Esophagus squamous epithelium (tissue), 5 donors: Measurements from ENCODE around the gene LEFTY1. TPM values are rescaled to one million over a fixed set of nuclear protein-coding genes. Genes with fewer than 3 reads are reported as not detected.

ENCODE experiments used
- DNase-seq: peaks from one replicate; lab custom pipeline; 2025; lab: John Stamatoyannopoulos, UW
- H3K27ac ChIP-seq, 4 donors: fragments of 200-600 bp; sonication (generic); one replicate each; pipeline ENCODE4 v1.5.1; 2016 to 2019; ENCODE audit warnings: mild to moderate bottlenecking in 1 of 4
- H3K27me3 ChIP-seq, 4 donors: fragments of 200-600 bp; sonication (generic); 1 replicate in 3 of 4; 2 replicates in 1 of 4; pipeline versions ENCODE4 v1.5.1 to v1.6.0; 2017 to 2021; ENCODE audit warnings: antibody characterized with exemption in 1 of 4
- H3K36me3 ChIP-seq, 3 donors: fragments of 200-600 bp; sonication (generic); one replicate each; pipeline ENCODE4 v1.5.1; 2016 to 2019
- H3K4me1 ChIP-seq, 3 donors: fragments of 200-600 bp; sonication (generic); one replicate each; pipeline ENCODE4 v1.5.1; 2017 to 2019
- H3K4me3 ChIP-seq, 4 donors: fragments of 200-600 bp; sonication (generic); 1 replicate in 3 of 4; 2 replicates in 1 of 4; pipeline ENCODE4 v1.5.1; 2016 to 2019; ENCODE audit warnings: mild to moderate bottlenecking in 2 of 4, moderate library complexity in 1 of 4
- H3K9me3 ChIP-seq, 3 donors: fragments of 200-600 bp; sonication (generic); one replicate each; pipeline ENCODE4 v1.5.1; 2016 to 2019
- CTCF ChIP-seq, 6 experiments: fragments of 450-650 bp in 4 of 6; fragments of 200-600 bp in 2 of 6; sonication (generic) in 2 of 6; IDR thresholded peaks; one replicate each; pipeline ENCODE4 v1.5.1; 2016 to 2019; ENCODE audit warnings: antibody characterized with exemption in 6 of 6, mild to moderate bottlenecking in 4 of 6, moderate library complexity in 4 of 6
- POLR2A ChIP-seq, 4 donors: fragments of 450-650 bp; IDR thresholded peaks; one replicate each; pipeline ENCODE4 v1.6.1; 2017; ENCODE audit warnings: antibody characterized with exemption in 4 of 4, mild to moderate bottlenecking in 4 of 4, moderate library complexity in 3 of 4
- WGBS, 2 donors: methylation state at CpG; one replicate each; pipeline ENCODE4 v1.1.5; 2018; 5-methylcytosine and 5-hydroxymethylcytosine counted together
- intact Hi-C: fragments of 100-400 bp; cut with DNase I; formaldehyde crosslinking; loops from one replicate; pipeline ENCODE4 v1.15.0; 2022
- total RNA-seq, 4 donors: library from RNA; depleted of rRNA; stranded (reverse); fragments of >200 nt; gene quantifications; one replicate each; pipeline ENCODE4 v1.1.0, GENCODE V29; 2016
- donor health status: DM: yes; HTN: yes; CAD: no.

Gene LEFTY1
- total RNA-seq, 4 donors from 2014 or later, result not detected

DNA sequence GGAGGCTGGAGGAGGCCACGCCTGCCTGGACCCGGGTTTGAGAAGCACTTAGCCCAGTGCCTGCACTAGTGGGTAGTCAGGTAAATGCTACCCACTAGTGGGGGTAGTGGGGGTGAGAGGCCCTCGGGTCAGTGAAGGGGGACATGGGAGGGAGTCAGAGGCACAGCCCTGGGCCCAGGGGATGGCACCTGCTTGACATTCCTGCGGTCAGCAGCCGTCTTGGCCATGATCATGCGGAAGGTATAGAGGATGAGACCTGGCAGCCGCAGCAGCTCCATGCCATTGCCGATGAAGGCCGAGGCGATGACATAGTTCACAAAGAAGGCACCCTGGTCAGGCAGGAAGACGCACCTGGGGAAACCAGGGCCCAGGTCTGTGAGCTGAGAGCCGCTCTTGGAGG lies 35.5 kb downstream of the LEFTY1 start:
- intact Hi-C loops, result no loop called here
- no peak overlapping the region for H3K27ac ChIP-seq
- peaks cover 16 to 95% (median 21%) of the 10 kb centered on the region in 3 donors for H3K36me3 ChIP-seq
- TF ChIP-seq POLR2A (IDR thresholded peaks at IDR 0.05) (no peak), CTCF (IDR thresholded peaks at IDR 0.05) (no peak)
- H3K9me3 ChIP-seq, result no peaks in the 10 kb centered on the region
- no peak overlapping the region for H3K4me3 ChIP-seq
- 86 to 88% methylated on average over 6 to 8 of the region's 12 CpGs for WGBS, 2 donors
- no peaks in the 10 kb centered on the region for H3K27me3 ChIP-seq
- H3K4me1 ChIP-seq, result peaks cover 0 to 20% (median 5%) of the 10 kb centered on the region in 3 donors
- DNase-seq, result no peak

DNA sequence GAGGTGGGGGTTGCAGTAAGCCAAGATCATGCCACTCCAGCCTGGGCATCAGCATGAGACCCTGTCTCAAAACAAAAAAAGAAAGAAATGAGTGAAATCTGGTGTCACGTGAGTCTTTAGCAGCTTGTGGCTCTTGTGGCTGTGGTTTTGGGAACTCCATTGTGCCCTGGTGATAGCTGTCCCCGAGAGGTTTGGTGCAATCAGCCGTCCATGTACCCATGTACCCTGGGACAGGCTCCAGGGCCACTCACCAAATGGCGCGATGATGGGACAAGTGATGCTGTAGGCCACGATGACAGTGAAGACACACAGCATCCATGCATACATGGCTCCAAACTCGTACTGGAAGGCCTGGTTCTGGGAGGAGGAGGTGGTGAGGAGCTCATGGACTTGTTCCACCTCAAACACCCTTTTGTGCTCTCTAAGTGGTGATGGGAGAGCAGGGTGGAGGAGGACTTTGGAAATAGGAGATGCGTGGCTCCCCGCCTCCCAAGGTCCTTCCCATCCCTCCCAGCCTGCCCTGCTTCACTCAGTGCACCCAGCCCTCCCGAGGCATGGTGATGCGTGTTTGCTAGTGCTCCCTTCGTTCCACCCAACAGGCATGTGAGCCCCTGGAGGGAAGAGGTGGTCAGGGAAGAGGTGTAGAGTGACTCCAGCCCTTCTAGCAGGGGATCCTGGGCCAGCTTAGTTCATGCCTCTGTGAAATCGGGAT lies 36.4 kb downstream of the LEFTY1 start:
- H3K27ac ChIP-seq, result no peak overlapping the region
- TF ChIP-seq POLR2A (IDR thresholded peaks at IDR 0.05), result no peak
- no peak for TF ChIP-seq CTCF (IDR thresholded peaks at IDR 0.05)

DNA sequence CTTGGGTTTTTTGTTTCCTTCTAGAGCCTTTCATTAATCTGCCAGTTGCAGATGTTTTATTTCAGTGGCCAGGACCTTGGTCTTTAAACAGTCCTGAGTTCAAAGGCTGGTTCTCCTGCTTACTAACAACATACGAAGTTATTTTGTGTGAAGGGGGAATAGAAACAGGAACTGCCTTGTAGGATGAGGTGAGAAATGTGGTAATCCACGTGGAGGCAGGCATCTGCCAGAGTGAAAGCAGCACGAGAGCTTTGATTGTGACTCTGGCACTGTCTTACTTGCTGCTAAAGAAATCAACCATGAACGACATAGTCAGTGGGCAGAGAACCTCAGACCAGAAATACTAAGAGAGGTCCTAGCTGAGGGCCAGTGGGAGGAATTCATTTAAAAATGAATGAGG lies 37.1 kb downstream of the LEFTY1 start:
- DNase-seq, result no peak
- TF ChIP-seq CTCF (IDR thresholded peaks at IDR 0.05) (no peak), POLR2A (IDR thresholded peaks at IDR 0.05) (no peak)
- peaks cover 21 to 99% (median 27%) of the 10 kb centered on the region in 3 donors for H3K36me3 ChIP-seq
- peaks cover 0 to 31% (median 5%) of the 10 kb centered on the region in 3 donors for H3K4me1 ChIP-seq
- no peaks in the 10 kb centered on the region for H3K9me3 ChIP-seq
- 43 to 51% methylated on average over 4 of the region's 4 CpGs for WGBS, 2 donors
- intact Hi-C loops, result no loop called here
- H3K4me3 ChIP-seq, result no peak overlapping the region
- peak overlapping the region in 1 of 4 donors; percentile 33 for H3K27ac ChIP-seq
- H3K27me3 ChIP-seq, result no peaks in the 10 kb centered on the region

More for the DNA sequence above, 36.4 kb downstream of the LEFTY1 start:
- peaks cover 19 to 97% (median 21%) of the 10 kb centered on the region in 3 donors for H3K36me3 ChIP-seq
- peaks cover 0 to 28% (median 5%) of the 10 kb centered on the region in 3 donors for H3K4me1 ChIP-seq
- intact Hi-C loops, result no loop called here
- no peaks in the 10 kb centered on the region for H3K9me3 ChIP-seq
- H3K4me3 ChIP-seq, result no peak overlapping the region
- WGBS, 2 donors, result 81 to 86% methylated on average over 10 to 12 of the region's 13 CpGs
- no peaks in the 10 kb centered on the region for H3K27me3 ChIP-seq
- no peak for DNase-seq

- DNase-seq, result no peak
- H3K27me3 ChIP-seq, result no peaks in the 10 kb centered on the region
- H3K36me3 ChIP-seq, result peaks cover 31 to 99% (median 39%) of the 10 kb centered on the region in 3 donors
- H3K27ac ChIP-seq, result no peak overlapping the region
- H3K9me3 ChIP-seq, result no peaks in the 10 kb centered on the region
- H3K4me1 ChIP-seq, result peaks cover 4 to 40% (median 10%) of the 10 kb centered on the region in 3 donors
- intact Hi-C loops, result no loop called here
- WGBS, 2 donors, result 92 to 94% methylated on average over 7 of the region's 7 CpGs
- no peak overlapping the region for H3K4me3 ChIP-seq
- no peak for TF ChIP-seq POLR2A (IDR thresholded peaks at IDR 0.05)
- TF ChIP-seq CTCF (IDR thresholded peaks at IDR 0.05), result no peak
Observed at GRCh38 chr1:225850370-225850769, 38.6 kb downstream of the LEFTY1 start.

- no peak for DNase-seq
- TF ChIP-seq POLR2A (IDR thresholded peaks at IDR 0.05) (no peak), CTCF (IDR thresholded peaks at IDR 0.05) (no peak)
- 61 to 62% methylated on average over 5 of the region's 7 CpGs for WGBS, 2 donors
- no peaks in the 10 kb centered on the region for H3K9me3 ChIP-seq
- H3K27me3 ChIP-seq, result no peaks in the 10 kb centered on the region
- no peak overlapping the region for H3K4me3 ChIP-seq
- intact Hi-C loops, result loop anchor here (10.0 kb wide), 2 partner anchors 75 to 375 kb away; partner anchors contain the start of gene SRP9
- peaks cover 28 to 99% (median 38%) of the 10 kb centered on the region in 3 donors for H3K36me3 ChIP-seq
- H3K4me1 ChIP-seq, result peaks cover 8 to 44% (median 10%) of the 10 kb centered on the region in 3 donors
- H3K27ac ChIP-seq, result no peak overlapping the region
Observed at GRCh38 chr1:225849925-225850324, 39.0 kb downstream of the LEFTY1 start.
